Hippocampal formation (tissue), 2 donors: ENCODE data around the gene HSP90B1.

Experiments used
- DNase-seq, 2 donors: peaks; one replicate each; lab custom pipeline; 2025; lab: John Stamatoyannopoulos, UW

HSP90B1 gene

GRCh38 chr12:103975368-103975767 lies 45.2 kb downstream of the HSP90B1 start:
- no peak for DNase-seq

- no peak for DNase-seq
These were observed 48.3 kb downstream of the HSP90B1 start for GRCh38 chr12:103978384-103978982.

GRCh38 chr12:103986829-103987228 lies 56.6 kb downstream of the HSP90B1 start:
- DNase-seq: no peak

GRCh38 chr12:103994235-103994634 lies 64.0 kb downstream of the HSP90B1 start:
- no peak for DNase-seq

- no peak for DNase-seq
These were observed 66.4 kb downstream of the HSP90B1 start for GRCh38 chr12:103996595-103996994.

GRCh38 chr12:103997286-103997900 lies 67.2 kb downstream of the HSP90B1 start:
- DNase-seq: no peak
